HG03175 (cell line): ENCODE results near the gene LCTL.
A peak's percentile ranks its signal among the peaks of the same experiment; 100 is the strongest.

ENCODE experiments used
- ATAC-seq: cut with Tn5 transposase; IDR thresholded peaks from one replicate; pipeline ENCODE4 v1.9.1; 2021; ENCODE audit warnings: mild to moderate bottlenecking, moderate library complexity; ENCODE audit not compliant: unreplicated experiment

The LCTL gene

DNA sequence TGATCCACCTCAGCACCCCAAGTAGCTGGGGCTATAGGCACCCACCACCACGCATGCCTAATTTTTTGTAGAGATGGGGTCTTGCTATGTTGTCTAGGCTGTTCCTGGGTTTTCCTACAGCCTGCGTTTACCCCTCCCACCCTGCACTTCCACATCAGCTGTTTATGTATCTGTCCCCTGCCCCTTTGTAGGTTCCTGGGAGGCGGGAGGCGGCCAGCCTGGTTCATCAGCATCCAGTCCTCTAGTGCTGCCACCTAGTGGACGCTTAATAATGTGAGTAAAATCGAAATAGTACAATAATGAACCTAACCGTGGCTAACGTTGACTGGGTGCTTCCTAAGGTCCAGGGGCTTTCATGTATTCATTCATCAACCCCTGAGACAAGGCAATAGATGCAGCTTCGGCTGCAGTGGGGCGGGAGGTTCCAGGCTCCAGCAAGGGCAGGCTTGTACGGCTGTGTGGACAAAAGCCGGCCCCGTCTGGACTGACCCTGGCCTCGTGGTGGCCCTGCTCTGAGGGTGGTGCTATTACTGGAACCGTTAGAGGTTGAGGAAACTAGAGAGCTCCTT, 1.2 kb upstream of the LCTL start:
- no peak for ATAC-seq

DNA sequence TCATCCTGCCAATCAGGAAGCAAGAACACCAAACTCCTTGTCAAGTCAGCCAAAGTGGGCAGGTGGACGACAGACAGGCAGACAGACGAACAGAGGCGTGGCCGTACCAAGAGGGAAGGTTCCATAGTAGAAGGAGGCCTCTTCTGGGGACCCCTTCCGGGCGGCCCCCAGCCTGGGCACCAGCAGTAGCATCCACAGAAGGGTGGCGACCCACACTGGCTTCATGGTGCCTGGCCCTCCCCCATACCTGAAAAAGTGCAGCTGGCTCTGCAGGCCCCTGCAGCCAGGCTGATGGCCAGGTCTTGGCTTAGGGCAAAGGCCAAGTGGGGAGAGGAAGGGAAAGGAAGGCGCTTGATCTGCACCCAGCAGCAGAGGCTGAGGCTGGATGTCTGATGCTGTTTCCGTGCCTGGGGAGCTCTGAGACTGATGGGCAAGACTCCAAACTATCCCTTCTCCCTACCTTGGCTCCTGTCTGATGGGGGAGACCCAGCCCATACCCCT, 607 bp downstream of the LCTL start:
- no peak for ATAC-seq

DNA sequence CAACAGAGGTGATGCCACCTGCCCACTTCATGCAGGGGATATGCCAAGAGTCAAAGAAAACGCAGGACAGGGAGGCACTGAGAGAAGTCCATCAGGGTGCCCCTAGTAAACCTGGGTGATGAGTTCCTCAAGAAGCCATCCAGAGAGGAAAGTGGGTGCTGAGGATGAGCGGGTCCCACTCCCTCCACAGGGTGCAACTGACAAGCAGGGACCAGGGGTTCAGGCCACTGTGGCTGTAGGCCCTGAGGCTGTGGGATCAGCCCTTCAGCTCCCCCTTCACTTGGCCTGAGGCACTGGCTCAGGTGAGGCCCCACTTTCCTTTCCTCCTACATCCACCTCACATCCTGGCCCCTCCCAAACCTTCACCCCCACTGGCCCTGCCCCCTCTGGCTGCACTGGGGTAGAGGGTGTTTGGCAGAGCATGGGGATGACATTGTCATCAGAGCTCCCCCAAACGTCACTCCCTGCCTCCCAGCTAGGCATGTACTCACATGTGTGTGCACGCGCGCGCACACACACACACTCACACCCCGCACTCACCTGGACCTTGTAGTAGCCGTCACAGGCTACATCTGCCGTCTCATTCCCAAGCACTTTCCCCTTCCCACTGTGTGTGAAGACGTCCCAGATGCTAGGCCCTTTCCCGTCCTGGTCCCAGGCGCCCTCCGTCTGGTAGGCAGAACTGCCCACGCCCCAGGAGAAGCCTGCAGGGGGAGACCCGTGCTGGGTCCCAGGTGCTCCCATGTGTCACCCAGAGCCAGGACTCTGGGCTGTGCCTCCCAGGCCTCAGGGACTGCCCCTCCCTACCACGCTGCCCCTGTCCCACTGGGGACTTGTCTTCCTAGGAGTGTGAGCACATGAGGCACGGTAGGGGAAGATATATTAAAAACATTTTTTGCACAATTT, 1.4 kb downstream of the LCTL start:
- no peak for ATAC-seq

DNA sequence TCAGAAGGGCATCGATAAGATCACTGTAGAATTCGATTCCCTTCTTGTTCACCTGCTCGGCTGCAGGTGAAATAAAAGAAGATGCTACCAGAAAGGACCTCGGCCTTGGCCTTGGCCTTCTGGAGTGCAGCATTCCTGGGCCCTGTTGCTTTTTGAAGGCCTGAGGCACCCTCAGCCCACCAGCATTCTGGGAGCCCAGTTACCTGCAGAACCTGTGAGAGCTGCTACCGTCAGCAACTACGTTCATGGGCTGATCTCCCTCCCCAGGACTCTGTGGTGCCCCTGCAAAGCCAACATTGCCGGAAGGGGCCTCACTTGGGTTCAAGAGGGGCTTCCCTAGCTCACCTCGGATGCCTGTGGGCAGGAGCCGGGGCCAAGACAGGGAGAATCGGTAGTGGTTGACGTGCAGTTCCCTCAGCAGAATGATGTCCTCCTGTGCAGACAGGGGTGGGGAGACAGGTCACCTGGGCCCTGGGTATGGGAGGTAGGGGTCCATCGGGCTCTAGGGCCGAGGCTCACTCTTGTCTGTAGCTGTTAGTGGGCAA, 2.2 kb downstream of the LCTL start:
- ATAC-seq, result no peak

DNA sequence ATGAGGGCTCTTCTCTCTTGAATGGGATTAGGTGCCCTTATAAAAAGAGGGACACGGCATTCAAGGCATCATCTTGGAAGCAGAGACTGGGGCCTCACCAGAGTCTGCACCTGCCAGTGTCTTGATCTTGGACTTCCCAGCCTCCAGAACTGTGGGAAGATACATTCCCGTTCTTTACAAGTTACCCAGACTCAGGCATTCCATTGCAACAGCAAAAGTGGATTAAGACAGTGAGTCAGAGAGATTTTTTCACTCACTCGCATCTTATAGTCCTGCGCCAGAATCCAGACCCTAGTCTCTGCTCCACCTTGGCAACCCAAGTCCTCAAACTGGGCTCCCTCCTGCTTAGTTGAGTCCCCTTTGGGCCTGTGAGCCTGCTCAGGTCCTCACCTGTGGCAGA, 2.7 kb downstream of the LCTL start:
- ATAC-seq, result no peak

DNA sequence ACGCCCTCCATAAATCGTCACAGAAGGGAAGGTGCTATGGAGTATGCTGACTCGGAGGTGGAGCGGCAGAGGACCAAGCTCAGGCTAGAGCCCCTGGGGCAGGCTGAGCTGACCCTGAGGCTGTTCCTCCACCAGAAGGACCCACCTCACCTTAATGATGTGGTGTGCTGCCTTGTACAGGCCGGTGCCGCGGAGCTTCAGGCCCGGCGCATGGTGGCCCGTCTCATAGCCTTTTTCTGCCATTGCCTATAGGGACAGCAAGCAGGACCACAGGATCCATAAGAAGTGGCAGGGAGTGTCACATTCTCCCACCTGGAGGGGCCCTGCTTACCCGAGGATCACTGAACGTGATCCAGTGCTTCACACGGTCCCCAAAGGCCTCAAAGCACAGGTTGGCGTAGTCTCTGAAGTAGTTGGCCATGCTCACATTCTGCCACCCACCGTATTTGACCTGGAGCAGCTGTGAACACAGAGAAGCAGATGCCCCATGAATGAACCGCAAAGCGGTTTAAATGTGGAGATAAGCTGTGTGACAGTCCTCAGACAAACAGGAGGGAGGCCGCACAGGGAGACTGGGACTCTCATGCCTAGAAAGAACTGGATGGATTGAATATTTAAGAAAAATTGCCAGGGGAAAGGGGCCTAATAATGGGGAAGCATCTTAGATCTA, 4.8 kb downstream of the LCTL start:
- no peak for ATAC-seq

DNA sequence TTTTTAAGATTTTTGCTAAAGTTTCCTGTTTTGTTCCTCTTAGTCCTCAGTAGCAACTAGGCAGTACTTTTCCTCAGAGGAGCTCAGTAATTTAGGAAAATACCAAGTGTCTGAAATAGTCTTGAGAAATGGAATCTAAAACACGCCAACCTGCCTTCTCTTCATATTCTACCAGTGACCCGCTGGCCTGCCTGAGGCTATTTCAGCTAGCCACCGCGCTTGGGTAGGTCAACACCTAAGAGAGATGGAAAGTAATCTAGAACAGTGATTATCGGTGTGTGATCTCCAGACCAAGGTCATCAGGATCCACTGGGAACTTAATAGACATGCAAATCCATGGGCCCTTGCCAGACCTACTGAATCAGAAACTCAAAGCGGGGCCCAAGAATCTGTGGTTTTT, 7.5 kb downstream of the LCTL start:
- ATAC-seq, result no peak

DNA sequence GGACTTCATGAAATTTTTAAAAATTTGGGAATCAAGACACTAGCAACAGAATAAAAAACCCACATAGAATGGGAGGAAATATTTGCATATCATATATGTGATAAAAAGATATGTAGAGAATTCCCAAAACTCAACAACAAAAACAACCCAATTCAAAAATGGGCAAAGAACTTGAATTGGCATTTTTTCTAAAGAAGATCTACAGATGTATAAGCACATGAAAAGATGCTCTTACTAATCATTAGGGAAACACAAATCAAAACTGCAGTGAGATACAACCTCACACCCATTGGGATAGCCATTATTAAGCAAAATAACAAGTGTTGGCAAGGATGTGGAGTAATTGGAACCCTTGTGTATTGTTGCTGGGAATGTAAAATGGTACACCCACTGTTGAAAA, 10.1 kb downstream of the LCTL start:
- ATAC-seq, result no peak

DNA sequence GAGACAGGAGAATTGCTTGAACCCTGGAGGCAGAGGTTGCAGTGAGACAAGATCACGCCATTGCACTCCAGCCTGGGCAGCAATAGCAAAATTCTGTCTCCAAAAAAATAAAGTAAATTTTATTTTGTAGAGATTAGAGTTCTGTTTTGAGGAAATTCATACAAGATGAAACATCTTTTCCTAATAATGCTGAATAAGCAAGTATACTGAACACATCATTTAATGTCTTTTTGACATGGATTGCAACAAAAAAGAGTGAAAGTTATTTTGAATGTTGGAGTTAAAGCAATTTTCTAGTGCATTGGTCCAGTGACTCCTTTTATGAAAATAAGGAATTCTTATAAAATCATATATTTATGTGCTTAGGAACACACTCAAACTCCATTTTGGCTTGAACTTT, 20.5 kb downstream of the LCTL start:
- ATAC-seq, result no peak

DNA sequence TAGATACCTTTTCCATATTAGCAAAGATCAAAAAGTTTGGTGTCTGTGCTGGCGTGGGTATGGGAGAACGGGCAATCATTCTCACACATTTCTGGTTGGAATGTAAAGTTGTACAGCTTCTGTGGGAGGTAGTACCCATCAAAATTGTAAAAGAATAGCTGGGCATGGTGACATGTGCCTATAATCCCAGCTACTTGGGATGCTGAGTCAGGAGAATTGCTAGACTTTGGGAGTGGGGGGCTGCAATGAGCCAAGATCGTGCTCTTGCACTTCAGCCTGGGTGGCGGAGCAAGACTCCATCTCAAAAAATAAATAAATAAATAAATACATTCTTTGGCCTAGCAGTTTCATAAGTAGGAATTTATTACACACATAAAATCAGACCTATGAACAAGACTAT, 22.9 kb downstream of the LCTL start:
- no peak for ATAC-seq

DNA sequence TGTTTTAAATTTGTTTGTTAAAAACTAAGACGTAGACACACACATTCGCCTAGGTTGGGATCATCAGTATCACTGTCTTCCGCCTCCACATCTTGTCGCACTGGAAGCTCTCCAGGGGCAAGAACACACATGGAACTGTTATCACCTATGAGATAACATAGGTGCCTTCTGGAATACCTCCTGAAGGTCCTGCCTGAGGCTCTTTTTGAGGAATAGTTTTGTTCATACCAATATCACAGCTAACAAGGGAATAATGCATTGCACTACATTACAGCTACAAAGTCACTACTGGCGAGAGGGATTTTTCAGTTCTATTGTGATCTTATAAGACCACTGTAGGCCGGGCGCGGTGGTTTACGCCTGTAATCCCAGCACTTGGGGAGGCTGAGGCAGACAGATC, 30.7 kb downstream of the LCTL start:
- ATAC-seq, result no peak

DNA sequence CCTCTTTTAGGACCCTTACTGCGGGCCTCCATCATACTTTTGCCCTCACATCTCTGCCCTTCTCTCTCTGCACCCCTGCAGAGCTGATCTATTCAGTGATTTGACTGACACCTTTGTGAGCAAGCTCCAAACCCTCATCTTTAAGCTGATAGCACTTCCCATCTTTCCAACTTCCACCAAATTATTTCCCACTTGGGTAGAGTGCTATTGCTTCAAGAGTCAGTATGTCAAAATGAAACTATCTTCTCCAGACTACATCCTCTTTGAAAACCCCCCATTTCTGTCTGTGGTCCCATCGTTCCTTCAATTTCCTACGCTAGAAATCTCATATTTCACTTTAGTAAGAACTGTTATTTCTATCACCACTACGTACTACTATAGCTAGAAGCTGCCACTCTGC, 41.0 kb downstream of the LCTL start:
- ATAC-seq, result no peak

DNA sequence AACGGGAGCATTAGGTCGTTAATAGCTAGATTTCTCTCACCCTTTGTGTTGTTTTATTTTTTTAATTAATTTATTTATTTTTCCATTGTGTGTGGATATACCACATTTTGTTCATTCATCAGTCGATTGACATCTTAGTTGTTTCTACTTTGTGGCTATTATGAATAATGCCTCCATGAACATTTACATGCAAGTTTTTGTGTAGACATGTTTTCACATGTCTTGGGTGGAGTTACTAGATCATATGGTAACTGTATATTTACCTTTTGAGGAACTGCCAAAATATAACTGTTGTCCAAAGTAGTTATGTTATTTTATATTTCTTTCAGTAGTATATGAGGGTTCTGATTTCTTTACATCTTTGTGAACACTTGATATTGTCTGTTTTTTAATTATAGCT, 41.9 kb downstream of the LCTL start:
- ATAC-seq, result no peak

DNA sequence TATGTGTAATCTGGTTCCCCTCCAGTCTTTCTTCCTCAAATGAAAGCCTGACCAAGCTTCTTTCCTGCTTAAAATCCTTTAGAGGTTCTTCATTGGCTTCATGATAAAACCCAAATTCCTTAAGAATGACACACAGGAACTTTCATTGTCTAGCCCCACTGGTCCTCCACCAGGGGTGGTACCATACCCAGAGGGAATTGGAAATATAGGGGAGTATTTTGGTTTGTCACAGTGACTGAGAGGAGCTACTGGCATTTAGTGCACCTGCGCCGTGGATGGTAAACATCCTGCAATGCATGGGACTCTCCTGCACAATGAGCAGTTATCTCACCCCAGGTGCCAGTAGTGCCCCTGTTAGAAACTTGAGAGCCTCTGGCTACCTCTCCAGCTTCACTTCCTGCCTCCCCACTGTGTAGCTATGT, 49.9 kb downstream of the LCTL start:
- no peak for ATAC-seq

DNA sequence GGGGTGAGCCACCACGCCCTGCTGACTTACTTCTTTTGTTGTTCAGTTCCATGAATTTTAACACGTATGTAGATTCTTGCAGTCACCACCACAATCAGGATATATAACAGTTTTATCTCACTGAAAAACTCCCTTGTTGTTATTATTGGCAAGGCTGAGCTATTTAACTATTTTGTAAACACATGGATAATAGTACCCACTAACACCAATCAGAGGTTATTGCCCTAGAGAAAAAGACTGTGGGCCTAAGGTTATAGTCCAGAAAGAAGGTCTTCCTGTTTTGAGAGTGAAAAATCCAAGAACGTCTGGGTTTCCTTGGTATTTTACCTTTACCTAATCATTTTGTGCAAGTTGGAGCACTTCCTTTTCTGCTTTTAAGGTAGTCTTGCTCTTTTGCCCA, 51.2 kb downstream of the LCTL start:
- ATAC-seq, result no peak

DNA sequence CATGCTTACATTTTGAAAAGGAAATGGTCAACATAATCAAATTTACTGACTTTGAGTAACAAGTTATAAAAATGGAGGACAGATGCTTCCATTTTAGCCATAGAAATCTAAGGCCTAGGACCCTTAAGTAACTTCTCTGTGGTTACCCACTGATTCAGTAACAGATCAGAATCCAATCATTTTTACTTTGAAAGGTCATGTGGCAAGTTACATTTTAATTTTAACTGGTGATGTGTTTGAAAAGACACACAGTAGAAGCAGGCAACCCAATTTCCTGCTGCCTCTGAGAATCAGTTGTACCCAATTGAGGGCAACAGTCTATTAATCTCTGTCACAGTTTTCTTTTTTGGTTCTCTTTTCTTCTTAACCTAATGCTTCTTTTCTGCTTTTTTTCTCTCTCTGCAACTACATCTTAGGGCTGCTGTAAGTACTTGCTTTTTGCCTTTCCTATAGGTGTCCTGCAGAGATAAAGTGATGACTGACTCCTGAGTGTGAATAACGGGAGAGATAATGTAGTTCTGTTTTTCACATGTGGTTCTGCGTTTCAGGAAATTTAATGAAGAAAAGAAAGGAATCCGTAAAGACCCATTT, 57.4 kb downstream of the LCTL start:
- no peak for ATAC-seq

DNA sequence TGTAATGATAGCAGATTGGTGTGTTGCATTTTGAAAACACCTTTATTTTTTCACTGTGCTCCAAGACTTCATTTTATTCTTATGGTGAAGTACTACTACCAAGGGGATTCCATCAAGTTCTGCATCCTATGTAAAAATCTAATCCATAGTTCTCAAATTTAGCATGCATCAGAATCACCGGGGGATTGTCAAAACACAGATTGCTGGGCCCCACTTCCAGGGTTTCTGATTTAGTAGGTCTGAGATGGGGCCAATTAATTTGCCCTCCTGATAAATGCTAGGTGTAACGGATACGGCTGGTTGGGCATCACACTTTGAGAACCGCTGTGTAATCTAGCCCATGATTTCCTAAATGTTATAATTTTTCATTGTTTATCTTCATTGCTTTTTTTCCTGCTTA, 60.0 kb downstream of the LCTL start:
- ATAC-seq, result no peak

DNA sequence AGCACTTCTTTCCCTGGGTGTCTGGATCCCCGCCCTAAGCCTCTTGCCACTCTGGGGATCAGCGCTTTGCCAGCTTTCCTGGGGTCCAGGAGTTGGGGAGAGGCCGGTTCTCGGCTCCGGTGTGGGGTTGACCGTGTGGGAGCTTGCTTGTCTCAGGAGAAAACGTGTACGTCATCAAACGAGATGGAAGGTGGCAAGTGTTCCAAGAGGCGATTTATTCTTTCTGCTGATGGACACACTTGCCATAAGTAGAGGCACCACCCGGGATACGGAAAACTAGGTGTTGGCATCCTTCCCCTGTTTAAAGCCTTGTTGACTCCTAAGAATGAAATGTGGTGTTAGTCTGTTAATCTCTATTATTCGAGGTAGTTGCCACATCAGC, 60.4 kb downstream of the LCTL start:
- no peak for ATAC-seq

DNA sequence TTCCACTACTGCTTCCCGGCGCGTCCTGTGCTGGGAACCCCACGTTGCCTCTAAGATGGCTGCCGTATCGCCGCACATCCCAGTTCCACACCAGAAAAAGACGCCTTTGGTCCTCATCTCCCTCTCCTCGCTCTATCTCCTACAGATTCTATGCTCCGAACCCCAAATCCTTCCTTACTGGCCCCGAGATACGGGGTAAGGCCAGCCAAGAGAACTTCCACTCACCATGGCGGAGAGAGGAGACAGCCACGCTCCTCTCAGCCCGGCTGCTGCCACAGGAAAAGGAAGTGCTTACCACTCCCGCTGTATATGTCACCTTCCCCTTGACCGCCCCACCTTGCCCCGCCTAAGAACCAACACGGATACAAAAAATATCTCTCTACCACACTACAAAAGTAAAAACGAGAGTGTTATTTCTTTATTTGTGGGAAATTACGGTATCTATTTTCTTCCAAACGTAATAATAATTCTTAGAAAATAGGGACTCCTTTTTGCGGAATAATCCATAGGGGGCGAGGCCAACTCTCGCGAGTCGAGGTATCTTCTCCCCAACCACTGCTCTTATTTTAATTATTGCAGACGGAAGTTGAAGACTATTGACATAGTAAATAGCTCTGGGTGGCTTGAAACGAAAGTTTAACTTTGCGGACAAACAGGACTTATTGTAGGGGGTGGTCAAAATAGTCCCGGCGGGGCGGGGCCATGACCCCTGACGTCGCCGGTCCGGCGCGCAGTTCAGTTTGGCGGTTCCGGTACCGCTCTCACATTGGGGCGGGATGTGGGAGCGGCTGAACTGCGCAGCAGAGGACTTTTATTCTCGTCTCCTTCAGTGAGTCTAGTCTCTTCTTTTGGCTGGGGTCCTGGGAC, 61.0 kb downstream of the LCTL start, which contains the start of the genes RPL4 and ZWILCH:
RPL4 (minus strand) TSS at position 293 of the 867 bp plus-strand sequence; CDS start at position 228, 65 bp downstream.
ZWILCH (plus strand) TSS at position 764 of the 867 bp plus-strand sequence; CDS start at position 777, 13 bp downstream.
- ATAC-seq, result peak; percentile 73
